Measurements from ENCODE around the gene EXOC2. TPM values are rescaled to one million over a fixed set of nuclear protein-coding genes. Genes with fewer than 3 reads are reported as not detected.
"Not testable (repeated sequence)": the region's sequence is repeated elsewhere in the genome, so short reads cannot be mapped to it uniquely, and the experiment has no call there.

EXOC2 gene
- total RNA-seq, 1 donor from 2014 or later = 17.1 TPM

- peak; percentile 82 for ATAC-seq
These were observed 59.3 kb downstream of the EXOC2 start for GRCh38 chr6:633611-634010.

GRCh38 chr6:628766-629165, 64.2 kb downstream of the EXOC2 start:
- ATAC-seq = no peak

- no peak for ATAC-seq
These were observed 66.7 kb downstream of the EXOC2 start for GRCh38 chr6:626236-626635.

- no peak for ATAC-seq
These were observed 68.0 kb downstream of the EXOC2 start for GRCh38 chr6:624979-625378.

- ATAC-seq = no peak
These were observed 70.5 kb downstream of the EXOC2 start for GRCh38 chr6:622462-622861.

GRCh38 chr6:621931-622330, 71.0 kb downstream of the EXOC2 start:
- peak; percentile 20 for ATAC-seq

GRCh38 chr6:620950-621349, 72.0 kb downstream of the EXOC2 start:
- ATAC-seq = no peak

- no peak for ATAC-seq
These were observed 72.8 kb downstream of the EXOC2 start for GRCh38 chr6:620166-620565.

- no peak for ATAC-seq
These were observed 75.4 kb downstream of the EXOC2 start for GRCh38 chr6:617456-618100.

- ATAC-seq = no peak
These were observed 79.0 kb downstream of the EXOC2 start for GRCh38 chr6:613981-614380.

- no peak for ATAC-seq
These were observed 81.0 kb downstream of the EXOC2 start for GRCh38 chr6:611928-612327.

GRCh38 chr6:610882-611281, 82.1 kb downstream of the EXOC2 start:
- no peak for ATAC-seq

GRCh38 chr6:609905-610304, 83.0 kb downstream of the EXOC2 start:
- no peak for ATAC-seq

GRCh38 chr6:606829-607379, 86.0 kb downstream of the EXOC2 start:
- no peak for ATAC-seq

- ATAC-seq = not testable (repeated sequence)
These were observed 87.0 kb downstream of the EXOC2 start for GRCh38 chr6:605895-606294.

GRCh38 chr6:604579-604978, 88.4 kb downstream of the EXOC2 start:
- ATAC-seq = no peak

- ATAC-seq = no peak
These were observed 89.7 kb downstream of the EXOC2 start for GRCh38 chr6:603265-603664.

GRCh38 chr6:599576-600448, 93.1 kb downstream of the EXOC2 start:
- ATAC-seq = no peak

GRCh38 chr6:593907-594212, 99.1 kb downstream of the EXOC2 start:
- ATAC-seq = no peak

GRCh38 chr6:593139-593906, 99.6 kb downstream of the EXOC2 start:
- ATAC-seq = peak; percentile 65

- ATAC-seq = no peak
These were observed 103.8 kb downstream of the EXOC2 start for GRCh38 chr6:589090-589489.

- ATAC-seq = peak; percentile 50
These were observed 106.4 kb downstream of the EXOC2 start for GRCh38 chr6:586553-586952.

- ATAC-seq = no peak
These were observed 109.3 kb downstream of the EXOC2 start for GRCh38 chr6:583635-584034.
